ENCODE data around the gene TMEM92. TPM values are rescaled to one million over a fixed set of nuclear protein-coding genes. Genes with fewer than 3 reads are reported as not detected.
A peak's percentile ranks its signal among the peaks of the same experiment; 100 is the strongest.

The TMEM92 gene
- total RNA-seq, 4 donors from 2014 or later = 3.1 TPM; not detected in 3

DNA sequence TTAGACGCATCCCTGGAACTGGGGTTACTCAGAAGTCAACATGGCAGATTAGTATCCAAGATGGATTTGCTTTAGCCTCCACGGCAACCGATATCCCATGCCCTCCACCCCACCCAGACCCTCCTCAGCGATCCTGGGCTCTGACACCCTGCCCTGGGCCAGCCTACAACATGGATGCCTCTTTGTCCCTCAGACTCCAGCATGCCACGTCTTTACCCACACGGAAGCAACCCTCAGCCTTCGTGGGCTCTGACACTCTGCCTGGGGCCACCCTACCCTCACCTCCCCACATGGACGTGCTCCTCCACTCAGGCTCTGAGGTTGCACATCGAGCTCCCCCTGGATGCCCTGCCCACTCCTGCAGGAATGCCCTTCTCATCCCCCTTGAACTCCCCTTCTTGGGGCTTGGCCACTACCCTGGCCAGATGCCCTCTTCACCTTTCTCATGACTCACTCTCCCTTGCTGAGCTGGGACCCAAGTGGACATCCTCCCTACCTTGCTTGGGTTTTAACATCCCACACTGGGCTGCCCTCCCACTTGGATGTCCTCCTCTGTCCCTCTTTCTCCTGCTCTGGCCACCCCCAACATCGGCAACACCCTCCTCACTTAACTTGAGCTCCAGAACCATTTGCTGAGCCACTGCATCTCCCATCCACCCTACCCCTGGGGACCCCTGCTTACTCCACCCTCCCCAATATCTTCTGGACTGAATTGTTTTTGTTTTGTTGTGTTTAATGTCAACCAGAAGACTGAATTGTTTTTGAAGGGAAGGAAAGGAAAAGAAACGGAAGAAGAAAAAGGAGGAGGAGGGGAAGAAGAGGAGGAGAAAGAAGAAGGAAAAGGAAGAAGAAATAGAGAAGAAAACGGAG, 18.3 kb upstream of the TMEM92 start:
- no peak for TF ChIP-seq CTCF (IDR thresholded peaks at IDR 0.05)
- no peak for TF ChIP-seq POLR2A (IDR thresholded peaks at IDR 0.05)
- intact Hi-C loops (cut with DNase I; ENCODE audit: low total_unique reads) = no loop called here
- H3K4me3 ChIP-seq (ENCODE audit: low read depth, poor library complexity, severe bottlenecking) = no peak overlapping the region
- WGBS, 2 donors = 76 to 81% methylated on average over 10 to 12 of the region's 12 CpGs
- DNase-seq (ENCODE audit: low spot score in 2 of 2) = peak in 1 of 2 donors; percentile 79

DNA sequence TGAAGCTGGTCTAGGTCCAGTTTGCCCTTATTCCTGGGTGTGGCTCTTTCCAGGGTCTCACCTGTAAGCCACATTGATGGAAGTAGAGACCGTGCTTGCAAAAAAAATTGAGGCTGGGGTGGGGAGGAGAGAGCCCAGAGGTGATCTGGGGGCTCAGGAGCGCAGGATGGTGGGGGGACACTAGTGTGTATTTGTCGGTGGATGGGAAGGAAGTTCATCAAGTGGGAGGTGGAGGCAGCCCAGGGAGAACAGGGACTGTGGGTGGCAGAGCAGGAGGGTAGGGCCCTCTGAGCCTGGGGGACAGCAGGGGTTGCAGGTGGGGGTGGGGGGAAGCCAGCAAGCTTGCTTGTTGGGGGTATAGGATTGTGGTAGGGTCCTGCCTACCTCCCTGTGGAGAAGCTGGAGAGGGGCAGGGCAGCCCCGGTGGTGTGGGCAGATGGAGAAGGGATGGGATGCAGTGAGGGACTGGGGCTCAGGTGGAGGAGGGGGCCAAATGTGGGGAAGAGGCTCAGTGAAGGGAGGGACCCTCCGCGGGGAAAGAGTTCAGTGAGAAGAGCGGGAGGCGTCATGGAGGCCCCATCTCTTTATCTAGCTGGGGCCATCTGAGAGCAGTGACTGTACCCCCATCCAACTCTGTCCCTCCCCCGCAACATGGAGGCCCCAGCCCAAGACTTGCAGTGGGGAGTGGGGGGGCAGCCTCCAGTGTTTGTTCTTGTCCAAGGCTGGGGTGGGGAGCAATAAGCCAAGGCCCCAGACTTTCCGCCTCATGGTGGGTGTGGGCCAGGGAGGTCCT, 17.2 kb upstream of the TMEM92 start:
- TF ChIP-seq POLR2A (IDR thresholded peaks at IDR 0.05) = no peak
- TF ChIP-seq CTCF (IDR thresholded peaks at IDR 0.05) = no peak
- WGBS, 2 donors = 74 to 81% methylated on average over 10 of the region's 10 CpGs
- intact Hi-C loops (cut with DNase I; ENCODE audit: low total_unique reads) = no loop called here
- peak in 1 of 2 donors; percentile 81 for DNase-seq (ENCODE audit: low spot score in 2 of 2)
- no peak overlapping the region for H3K4me3 ChIP-seq (ENCODE audit: low read depth, poor library complexity, severe bottlenecking)

GRCh38 chr17:50257676-50258224, 16.5 kb upstream of the TMEM92 start:
- no peak overlapping the region for H3K4me3 ChIP-seq (ENCODE audit: low read depth, poor library complexity, severe bottlenecking)
- DNase-seq (ENCODE audit: low spot score in 2 of 2) = peak; percentile 17 to 85
- 68 to 70% methylated on average over 14 to 15 of the region's 15 CpGs for WGBS, 2 donors
- no peak for TF ChIP-seq POLR2A (IDR thresholded peaks at IDR 0.05)
- intact Hi-C loops (cut with DNase I; ENCODE audit: low total_unique reads) = no loop called here

GRCh38 chr17:50258647-50259476, 15.4 kb upstream of the TMEM92 start:
- TF ChIP-seq CTCF (IDR thresholded peaks at IDR 0.05) (no peak), POLR2A (IDR thresholded peaks at IDR 0.05) (no peak)
- no peak overlapping the region for H3K4me3 ChIP-seq (ENCODE audit: low read depth, poor library complexity, severe bottlenecking)
- DNase-seq (ENCODE audit: low spot score in 2 of 2) = peak; percentile 29 to 85
- intact Hi-C loops (cut with DNase I; ENCODE audit: low total_unique reads) = no loop called here
- 54 to 60% methylated on average over 13 of the region's 13 CpGs for WGBS, 2 donors

GRCh38 chr17:50259477-50260324, 14.6 kb upstream of the TMEM92 start:
- peak in 1 of 2 donors; percentile 85 for DNase-seq (ENCODE audit: low spot score in 2 of 2)
- WGBS, 2 donors = 49 to 60% methylated on average over 17 to 19 of the region's 19 CpGs
- no peak overlapping the region for H3K4me3 ChIP-seq (ENCODE audit: low read depth, poor library complexity, severe bottlenecking)
- intact Hi-C loops (cut with DNase I; ENCODE audit: low total_unique reads) = no loop called here
- TF ChIP-seq CTCF (IDR thresholded peaks at IDR 0.05) (no peak), POLR2A (IDR thresholded peaks at IDR 0.05) (no peak)
